Memory B cell (primary cell): ENCODE measurements around the gene NOD1.
"Not testable (repeated sequence)": the region's sequence is repeated elsewhere in the genome, so short reads cannot be mapped to it uniquely, and the experiment has no call there.

ENCODE experiments used
- ATAC-seq: fragments of 150-1000 bp; cut with Tn5 transposase; 2 replicates; pipeline ENCODE4 v1.10.0; 2021; ENCODE audit warnings: low read depth, mild to moderate bottlenecking, moderate library complexity
- DNase-seq, 2 donors: peaks; one replicate each; pipeline ENCODE4 v3.0.0; 2022; ENCODE audit warnings: low spot score in 2 of 2
- H3K27ac Mint-ChIP-seq: one replicate; pipeline ENCODE4 v1.8.0; 2022; ENCODE audit warnings: mild to moderate bottlenecking, moderate library complexity, mixed read lengths
- H3K27me3 Mint-ChIP-seq: one replicate; pipeline ENCODE4 v1.8.0; 2022; ENCODE audit warnings: mixed read lengths
- H3K36me3 Mint-ChIP-seq: one replicate; pipeline ENCODE4 v1.8.0; 2022; ENCODE audit warnings: mild to moderate bottlenecking, mixed read lengths
- H3K4me1 Mint-ChIP-seq: one replicate; pipeline ENCODE4 v1.8.0; 2022; ENCODE audit warnings: mixed read lengths
- H3K4me3 Mint-ChIP-seq: one replicate; pipeline ENCODE4 v1.8.0; 2022; ENCODE audit warnings: mild to moderate bottlenecking, moderate library complexity, mixed read lengths
- H3K9me3 Mint-ChIP-seq: one replicate; pipeline ENCODE4 v1.8.0; 2022; ENCODE audit warnings: mixed read lengths

Gene NOD1

DNA sequence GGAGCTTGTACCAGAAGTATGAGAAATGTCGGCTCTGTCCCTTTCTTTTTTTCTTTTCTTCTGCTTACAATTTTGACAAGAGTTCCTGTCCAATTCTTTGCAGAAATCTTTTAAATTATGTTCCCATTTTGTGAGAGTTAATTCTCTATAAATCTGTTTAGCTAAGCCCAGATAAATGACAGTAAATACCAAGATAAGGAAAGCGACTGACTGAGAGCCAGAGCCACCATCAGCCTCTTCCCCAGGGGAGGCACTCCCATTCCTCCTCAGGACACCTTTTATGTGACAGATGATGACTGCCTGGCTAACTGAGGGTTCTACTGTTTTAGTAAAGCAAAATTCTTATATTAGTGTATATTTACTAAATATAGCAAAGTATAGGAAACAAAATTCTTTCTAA, 32.9 kb upstream of the NOD1 start:
- Mint-ChIP-seq H3K27ac (no peak overlapping the region), H3K36me3 (peaks cover 3% of the 10 kb centered on the region), H3K9me3 (no peaks in the 10 kb centered on the region), H3K4me1 (no peaks in the 10 kb centered on the region), H3K27me3 (no peaks in the 10 kb centered on the region), H3K4me3 (no peak overlapping the region)
- DNase-seq = no peak
- ATAC-seq = no peak

- no peak overlapping the region for H3K27ac Mint-ChIP-seq
- H3K36me3 Mint-ChIP-seq = peaks cover 3% of the 10 kb centered on the region
- DNase-seq = no peak
- peak; percentile 52 for ATAC-seq
- no peak overlapping the region for H3K4me3 Mint-ChIP-seq
- no peaks in the 10 kb centered on the region for H3K4me1 Mint-ChIP-seq
- H3K27me3 Mint-ChIP-seq = no peaks in the 10 kb centered on the region
- H3K9me3 Mint-ChIP-seq = no peaks in the 10 kb centered on the region
These were observed 31.8 kb upstream of the NOD1 start for GRCh38 chr7:30510124-30511075.

DNA sequence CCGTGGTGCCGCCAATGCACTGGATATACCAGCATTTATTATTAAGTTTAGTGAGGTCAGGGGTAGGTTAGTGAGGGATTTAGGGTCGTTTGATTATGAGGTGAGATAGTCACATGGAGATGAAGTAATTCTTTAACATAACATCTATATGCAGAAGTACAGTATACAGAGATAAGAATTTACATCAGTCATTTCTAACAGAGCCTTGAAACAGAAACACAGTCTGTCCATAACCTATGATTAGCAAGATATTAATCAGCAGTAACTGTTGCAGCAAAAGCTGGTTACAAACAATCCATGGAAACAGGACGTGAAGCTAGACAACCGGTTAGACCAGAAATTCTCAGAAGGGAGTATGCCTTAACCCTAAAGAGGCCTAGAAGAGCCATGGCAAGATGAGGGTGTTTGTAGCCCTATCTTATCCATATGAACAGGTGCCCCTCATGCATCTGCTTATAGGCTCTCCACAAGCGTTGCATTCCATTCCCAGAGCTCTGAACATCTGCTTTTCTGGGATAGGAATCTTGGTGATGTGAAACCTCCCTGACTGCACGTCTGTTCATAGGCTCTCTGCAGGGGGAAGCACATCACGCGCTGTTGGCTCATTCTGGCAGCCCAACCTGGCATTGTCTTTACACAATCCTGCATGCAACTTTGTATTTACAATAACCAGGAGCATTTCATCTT, 30.7 kb upstream of the NOD1 start:
- H3K4me3 Mint-ChIP-seq, H3K36me3 Mint-ChIP-seq, H3K27ac Mint-ChIP-seq, ATAC-seq, DNase-seq, H3K4me1 Mint-ChIP-seq, H3K27me3 Mint-ChIP-seq, H3K9me3 Mint-ChIP-seq: not testable (repeated sequence)

DNA sequence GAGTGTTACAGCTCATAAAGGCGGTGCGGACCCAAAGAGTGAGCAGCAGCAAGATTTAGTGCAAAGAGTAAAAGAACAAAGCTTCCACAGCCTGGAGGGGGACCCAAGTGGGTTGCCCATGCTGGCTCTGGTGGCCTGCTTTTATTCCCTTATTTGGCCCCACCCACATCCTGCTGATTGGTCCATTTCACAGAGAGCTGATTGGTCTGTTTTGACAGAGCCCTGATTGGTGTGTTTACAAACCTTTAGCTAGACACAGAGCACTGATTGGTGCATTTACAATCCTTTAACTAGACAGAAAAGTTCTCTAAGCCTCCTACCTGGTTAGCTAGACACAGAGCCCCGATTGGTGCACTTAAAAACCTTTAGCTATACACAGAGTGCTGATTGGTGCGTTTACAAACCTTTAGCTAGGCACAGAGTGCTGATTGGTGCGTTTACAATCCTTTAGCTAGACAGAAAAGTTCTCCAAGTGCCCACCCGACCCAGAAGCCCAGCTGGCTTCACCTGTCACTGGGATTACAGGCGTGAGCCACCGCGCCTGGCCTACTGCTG, 28.8 kb upstream of the NOD1 start:
- DNase-seq, H3K27me3 Mint-ChIP-seq, H3K36me3 Mint-ChIP-seq, H3K9me3 Mint-ChIP-seq, H3K27ac Mint-ChIP-seq, ATAC-seq, H3K4me3 Mint-ChIP-seq: not testable (repeated sequence)
- H3K4me1 Mint-ChIP-seq = peaks cover 17% of the 10 kb centered on the region

DNA sequence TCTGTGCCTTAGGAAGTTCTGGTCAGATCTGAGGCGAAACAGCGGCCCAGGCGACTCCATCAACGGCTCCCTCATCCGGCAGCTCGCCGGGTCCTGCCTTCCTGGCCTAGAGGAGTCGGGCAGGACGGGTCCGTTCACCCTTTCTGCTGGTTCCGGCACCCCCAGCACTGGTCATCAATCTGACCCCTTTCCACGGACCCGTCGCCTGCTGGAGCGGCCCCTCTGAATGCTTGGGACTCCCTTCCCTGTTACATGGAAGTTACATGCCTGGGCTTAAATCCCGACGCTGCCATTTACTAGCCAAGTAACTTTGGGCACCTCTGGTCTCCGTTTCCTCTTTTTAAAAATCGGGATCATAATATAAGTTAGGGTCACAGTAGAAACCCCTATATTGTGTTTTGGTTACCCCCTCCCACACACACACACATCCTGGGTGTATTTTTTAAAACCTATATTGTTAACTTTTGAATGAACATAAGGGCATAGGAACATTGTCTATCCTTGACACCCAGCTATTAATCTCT, 26.7 kb upstream of the NOD1 start:
- H3K4me1 Mint-ChIP-seq = peaks cover 18% of the 10 kb centered on the region
- ATAC-seq = no peak
- no peaks in the 10 kb centered on the region for H3K9me3 Mint-ChIP-seq
- peak overlapping the region; percentile 87 for H3K27ac Mint-ChIP-seq
- DNase-seq = no peak
- peak overlapping the region; percentile 98 for H3K4me3 Mint-ChIP-seq
- no peaks in the 10 kb centered on the region for H3K27me3 Mint-ChIP-seq
- peaks cover 3% of the 10 kb centered on the region for H3K36me3 Mint-ChIP-seq

- Mint-ChIP-seq H3K36me3 (peaks cover 3% of the 10 kb centered on the region), H3K9me3 (no peaks in the 10 kb centered on the region), H3K27me3 (no peaks in the 10 kb centered on the region), H3K27ac (peak within 1 kb of the TSS; percentile 87), H3K4me1 (peaks cover 18% of the 10 kb centered on the region), H3K4me3 (peak within 1 kb of the TSS; percentile 98)
- DNase-seq (peak; percentile 91 to 93), ATAC-seq (peak; percentile 97)
These were observed 26.0 kb upstream of the NOD1 start, which contains the start of gene GGCT for GRCh38 chr7:30504301-30505173. Gene GGCT, minus strand, starts transcription at chr7:30504829. Its CDS starts 120 bp downstream, at chr7:30504709.

DNA sequence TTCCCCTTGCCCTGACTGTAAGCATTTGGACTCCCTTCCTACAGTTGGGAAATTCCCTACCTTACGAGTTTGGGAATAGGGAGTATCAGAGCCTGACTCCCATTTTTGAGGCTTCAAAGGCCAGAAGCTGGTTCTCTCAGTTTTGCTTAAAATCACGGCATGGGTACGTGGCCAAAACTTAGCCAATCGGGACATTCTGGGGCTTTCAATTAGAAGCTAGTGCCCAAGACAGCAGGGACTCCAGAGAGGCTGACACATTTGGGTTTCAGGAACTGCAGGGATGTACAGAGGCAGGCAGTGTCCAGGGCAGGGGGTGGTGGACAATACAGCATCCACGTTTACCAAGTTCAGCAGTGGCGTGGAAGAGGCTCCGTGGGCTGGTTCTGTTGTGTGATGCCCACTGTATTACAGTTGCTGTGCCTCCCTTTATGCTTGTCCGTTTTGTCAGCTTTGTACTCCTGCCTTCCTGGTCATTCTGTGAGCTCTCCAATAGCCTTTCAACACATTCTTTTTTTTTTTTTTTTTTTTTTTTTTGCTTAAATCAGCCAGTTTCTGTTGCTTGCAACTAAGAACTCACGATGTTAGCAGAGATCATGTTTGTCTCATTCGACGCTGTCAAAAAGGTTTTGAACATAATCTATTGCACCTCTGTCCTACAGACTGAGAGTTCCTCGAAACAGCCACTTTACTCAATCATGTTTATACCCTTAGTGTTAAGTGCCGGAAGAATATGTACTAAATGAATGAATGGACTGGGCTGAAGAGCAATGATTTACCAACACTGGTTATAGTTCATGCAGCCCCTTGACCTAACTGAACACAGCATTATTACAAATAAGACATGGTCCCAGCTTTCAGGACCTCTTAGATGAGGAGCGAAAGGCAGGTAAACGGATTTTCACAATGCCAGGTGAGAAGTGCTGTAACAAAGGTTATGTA, 25.0 kb upstream of the NOD1 start:
- no peaks in the 10 kb centered on the region for H3K9me3 Mint-ChIP-seq
- H3K27me3 Mint-ChIP-seq = no peaks in the 10 kb centered on the region
- H3K4me3 Mint-ChIP-seq = peak overlapping the region; percentile 98
- H3K27ac Mint-ChIP-seq = peak overlapping the region; percentile 75
- H3K4me1 Mint-ChIP-seq = peaks cover 18% of the 10 kb centered on the region
- ATAC-seq = no peak
- peaks cover 5% of the 10 kb centered on the region for H3K36me3 Mint-ChIP-seq
- no peak for DNase-seq

DNA sequence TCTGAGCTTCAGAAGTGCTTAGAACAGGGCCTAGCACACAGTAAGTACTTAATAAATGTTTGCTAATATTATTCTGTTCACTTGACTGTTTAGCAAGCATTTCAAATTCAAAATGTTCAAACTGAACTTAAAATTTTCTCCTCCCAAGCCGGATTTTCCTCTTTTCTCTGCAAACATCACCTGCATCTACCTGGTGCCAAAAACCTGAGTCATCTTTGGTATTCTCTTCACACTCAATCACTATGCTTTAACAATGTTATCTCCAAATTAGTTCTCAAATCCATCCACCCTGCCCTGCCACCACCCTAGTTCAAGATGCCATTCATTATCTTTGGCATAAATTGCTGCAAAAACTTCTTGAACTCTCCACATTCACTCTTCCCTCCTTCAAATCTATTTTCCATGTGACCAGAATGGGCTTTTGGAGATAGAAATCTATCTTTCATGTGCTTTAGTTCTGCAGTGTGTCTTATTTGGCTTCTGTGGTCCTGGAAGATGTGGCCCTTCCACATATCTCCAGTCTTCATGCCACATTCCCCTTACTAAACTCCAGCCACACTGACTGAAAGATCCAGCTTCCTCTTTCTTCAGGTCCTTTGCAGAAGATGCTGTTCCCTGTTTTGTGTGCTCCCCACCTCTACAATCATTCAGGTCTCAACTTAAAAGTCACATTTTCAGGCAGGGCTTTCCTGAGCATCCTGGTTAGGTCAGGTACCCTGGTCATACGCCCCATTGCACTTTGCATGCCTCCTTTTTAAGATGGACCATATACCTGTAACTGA, 24.1 kb upstream of the NOD1 start:
- Mint-ChIP-seq H3K27ac (no peak overlapping the region), H3K4me3 (peak overlapping the region; percentile 12), H3K4me1 (peaks cover 18% of the 10 kb centered on the region), H3K9me3 (no peaks in the 10 kb centered on the region), H3K36me3 (peaks cover 5% of the 10 kb centered on the region), H3K27me3 (no peaks in the 10 kb centered on the region)
- no peak for DNase-seq
- no peak for ATAC-seq

DNA sequence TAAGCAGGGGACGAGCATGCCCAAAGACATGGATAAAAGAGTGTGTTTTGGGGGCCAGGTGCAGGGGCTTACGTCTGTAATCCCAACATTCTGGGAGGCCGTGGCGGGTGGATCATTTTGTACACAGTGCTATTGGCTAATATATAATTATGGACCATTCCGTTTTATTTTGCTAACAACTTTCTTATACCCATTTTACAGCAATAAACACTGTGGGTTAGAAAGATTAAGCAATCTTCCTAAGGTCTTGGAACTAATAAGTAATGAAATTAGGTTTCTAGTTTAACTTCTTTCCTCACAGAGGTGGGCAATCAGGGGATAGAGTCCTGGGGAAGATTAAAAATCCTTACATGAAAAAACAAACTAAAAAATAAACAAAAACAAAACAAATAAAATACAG, 22.7 kb upstream of the NOD1 start:
- H3K9me3 Mint-ChIP-seq = no peaks in the 10 kb centered on the region
- peaks cover 18% of the 10 kb centered on the region for H3K4me1 Mint-ChIP-seq
- DNase-seq (no peak), ATAC-seq (no peak)
- no peak overlapping the region for H3K4me3 Mint-ChIP-seq
- peaks cover 12% of the 10 kb centered on the region for H3K36me3 Mint-ChIP-seq
- no peak overlapping the region for H3K27ac Mint-ChIP-seq
- H3K27me3 Mint-ChIP-seq = no peaks in the 10 kb centered on the region

- ATAC-seq = no peak
- no peaks in the 10 kb centered on the region for H3K27me3 Mint-ChIP-seq
These were observed 14.6 kb upstream of the NOD1 start for GRCh38 chr7:30493228-30493627.

DNA sequence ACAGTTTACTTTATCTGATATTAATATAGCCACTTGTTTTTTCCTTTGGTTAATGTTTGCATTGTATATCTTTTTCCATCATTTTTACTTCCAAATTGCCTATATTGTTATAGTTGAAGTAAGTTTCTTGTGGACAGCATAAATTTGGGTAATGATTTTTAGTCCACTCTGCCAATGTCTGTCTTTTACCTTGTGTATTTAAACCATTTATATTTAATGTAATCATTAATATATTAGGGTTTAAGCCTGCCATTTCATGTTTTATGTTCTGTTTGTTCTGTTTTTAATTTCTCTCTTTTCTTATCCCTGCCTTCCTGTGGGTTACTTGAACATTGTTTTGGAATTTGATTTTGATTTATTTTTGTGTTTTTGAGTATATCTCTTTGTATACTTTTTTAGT, 12.8 kb upstream of the NOD1 start:
- Mint-ChIP-seq H3K9me3 (peaks cover 7% of the 10 kb centered on the region), H3K36me3 (peaks cover 9% of the 10 kb centered on the region), H3K4me1 (no peaks in the 10 kb centered on the region), H3K4me3 (no peak overlapping the region), H3K27ac (no peak overlapping the region), H3K27me3 (no peaks in the 10 kb centered on the region)
- ATAC-seq = no peak
- no peak for DNase-seq

More at GRCh38 chr7:30493228-30493627, 14.6 kb upstream of the NOD1 start:
- H3K4me1 Mint-ChIP-seq = no peaks in the 10 kb centered on the region
- H3K4me3 Mint-ChIP-seq = no peak overlapping the region
- peaks cover 7% of the 10 kb centered on the region for H3K9me3 Mint-ChIP-seq
- DNase-seq = no peak
- peaks cover 15% of the 10 kb centered on the region for H3K36me3 Mint-ChIP-seq
- no peak overlapping the region for H3K27ac Mint-ChIP-seq

DNA sequence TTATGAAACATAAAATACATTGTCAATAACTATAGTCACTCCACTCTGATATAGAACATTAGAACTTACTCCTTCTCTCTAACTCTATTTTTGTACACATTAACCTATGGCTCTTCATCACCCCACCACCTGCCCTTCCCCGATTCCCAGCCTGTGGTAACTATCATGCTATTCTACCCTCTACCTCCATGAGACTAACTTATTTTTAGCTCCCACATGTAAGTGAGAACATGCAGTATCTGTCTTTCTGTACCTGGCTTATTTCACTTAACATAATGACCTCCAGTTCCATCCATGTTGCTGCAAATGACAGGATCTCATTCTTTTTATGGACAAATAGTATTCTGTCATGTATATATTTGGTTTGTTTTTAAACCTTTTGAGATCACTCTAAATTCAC, 8.8 kb upstream of the NOD1 start:
- no peaks in the 10 kb centered on the region for H3K27me3 Mint-ChIP-seq
- H3K36me3 Mint-ChIP-seq = peaks cover 2% of the 10 kb centered on the region
- H3K27ac Mint-ChIP-seq = no peak overlapping the region
- ATAC-seq (no peak), DNase-seq (no peak)
- peaks cover 5% of the 10 kb centered on the region for H3K9me3 Mint-ChIP-seq
- H3K4me3 Mint-ChIP-seq = no peak overlapping the region
- H3K4me1 Mint-ChIP-seq = no peaks in the 10 kb centered on the region
